ENCODE data around the gene SIX5.
"Not testable (repeated sequence)": the region's sequence is repeated elsewhere in the genome, so short reads cannot be mapped to it uniquely, and the experiment has no call there.

The SIX5 gene

GRCh38 chr19:45768984-45769782 is at the start of gene SIX5:
Gene SIX5, minus strand, starts transcription at chr19:45769252. Its CDS starts 408 bp downstream, at chr19:45768844.
- FAIRE-seq = peak; percentile 91

DNA sequence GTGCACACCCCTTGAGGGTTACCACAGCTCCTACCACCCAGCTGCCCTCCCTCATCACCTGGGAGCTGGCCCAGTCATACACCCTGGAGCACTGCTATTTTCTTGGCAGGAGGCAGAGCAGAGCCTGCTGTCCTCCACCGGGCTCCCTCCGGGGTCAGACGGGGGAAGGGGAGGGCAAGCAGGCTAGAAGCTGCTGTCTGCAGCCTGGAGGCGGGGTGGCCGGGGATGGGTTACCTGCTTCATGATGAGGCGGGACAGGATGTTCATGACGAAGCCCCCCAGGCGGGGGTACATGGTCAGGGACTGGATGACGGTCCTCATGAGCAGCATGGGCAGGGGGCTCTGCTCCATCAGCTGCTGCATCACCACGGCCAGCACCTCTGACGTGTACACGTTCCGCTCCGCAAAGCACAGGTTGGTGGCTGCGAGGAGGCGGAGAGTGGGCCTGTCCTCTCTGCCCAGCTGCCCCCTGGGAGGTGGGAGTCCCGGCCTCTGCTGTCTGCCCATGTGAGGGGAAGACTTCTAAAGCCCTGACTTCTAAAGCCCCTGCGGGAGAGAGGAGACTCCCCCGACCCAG is 48.8 kb upstream of the SIX5 start:
- FAIRE-seq = no peak

GRCh38 chr19:45817010-45817724 is 48.1 kb upstream of the SIX5 start:
- FAIRE-seq = peak; percentile 93

DNA sequence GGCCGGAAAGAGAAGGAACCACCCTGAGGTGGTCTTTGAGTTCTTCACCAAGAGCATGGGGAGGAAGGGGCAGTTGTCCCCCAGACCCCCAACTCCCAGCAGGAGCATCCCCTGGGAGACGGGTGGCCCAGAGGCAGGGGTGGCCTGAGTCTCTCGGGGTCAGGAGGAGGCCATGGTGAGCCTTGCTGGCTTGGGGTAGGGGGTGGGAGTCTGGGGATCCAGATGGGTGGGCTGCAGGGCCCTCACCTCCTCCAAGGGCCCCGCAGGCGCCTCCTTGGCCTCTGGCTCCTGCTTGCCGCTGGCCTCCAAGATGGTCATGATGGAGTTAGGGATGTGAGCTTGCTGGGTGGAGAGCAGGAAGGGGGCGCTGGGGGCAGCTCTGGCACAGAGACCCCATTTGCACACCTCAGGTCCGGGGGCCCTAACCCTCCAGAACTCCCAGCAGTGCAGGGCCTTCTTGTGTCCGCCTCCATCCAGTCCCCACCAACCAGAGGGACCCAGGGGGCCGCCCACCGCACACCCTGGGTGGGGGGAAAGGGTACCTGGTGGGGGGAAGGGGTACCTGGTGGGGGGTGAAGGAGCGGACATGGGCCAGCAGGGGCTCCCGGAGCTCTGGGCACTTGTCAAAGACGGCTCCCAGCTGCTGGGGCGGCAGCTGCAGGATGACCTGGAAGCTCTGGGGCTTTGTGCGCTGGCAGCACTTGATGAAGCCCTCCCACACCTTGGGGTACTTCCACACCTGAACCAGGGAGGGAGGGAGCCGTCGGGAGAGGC is 47.4 kb upstream of the SIX5 start:
- FAIRE-seq = no peak

DNA sequence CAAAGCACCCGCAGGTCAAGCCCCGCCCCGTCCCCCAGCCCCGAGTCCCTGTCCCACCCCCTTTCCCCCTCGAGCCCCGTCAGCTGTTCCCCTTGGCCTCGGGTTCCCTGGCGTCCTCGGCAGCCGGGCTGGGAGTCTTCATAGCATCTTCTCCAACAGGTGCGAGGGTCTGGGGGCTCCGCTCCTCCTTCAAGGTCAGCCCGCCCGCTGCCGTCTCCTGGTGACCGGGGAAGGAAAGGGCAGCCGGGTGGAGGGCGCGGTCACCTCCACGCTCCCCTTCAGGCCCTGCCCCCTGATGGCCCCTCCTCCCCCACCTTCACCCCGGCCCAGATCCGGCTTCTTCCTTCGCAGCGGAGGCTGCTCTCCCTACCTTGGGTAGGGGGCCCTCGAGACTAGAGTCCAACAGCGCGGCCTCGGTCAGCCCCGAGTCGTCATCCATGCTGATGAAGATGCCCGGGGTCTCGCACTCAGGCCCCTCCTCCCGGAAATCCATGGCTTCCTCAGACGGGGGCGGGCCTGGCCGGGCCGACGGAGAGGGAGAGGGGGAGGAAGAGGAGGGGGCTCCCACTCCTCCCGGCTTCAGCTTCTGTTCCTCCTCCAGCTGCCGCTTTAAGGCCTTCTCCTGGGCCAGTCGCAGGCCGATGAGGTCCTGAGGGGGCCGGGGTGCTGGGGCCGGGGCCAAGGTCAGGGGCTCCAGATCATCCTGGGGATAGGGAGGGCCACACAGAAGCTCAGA is 46.6 kb upstream of the SIX5 start:
- FAIRE-seq = no peak

DNA sequence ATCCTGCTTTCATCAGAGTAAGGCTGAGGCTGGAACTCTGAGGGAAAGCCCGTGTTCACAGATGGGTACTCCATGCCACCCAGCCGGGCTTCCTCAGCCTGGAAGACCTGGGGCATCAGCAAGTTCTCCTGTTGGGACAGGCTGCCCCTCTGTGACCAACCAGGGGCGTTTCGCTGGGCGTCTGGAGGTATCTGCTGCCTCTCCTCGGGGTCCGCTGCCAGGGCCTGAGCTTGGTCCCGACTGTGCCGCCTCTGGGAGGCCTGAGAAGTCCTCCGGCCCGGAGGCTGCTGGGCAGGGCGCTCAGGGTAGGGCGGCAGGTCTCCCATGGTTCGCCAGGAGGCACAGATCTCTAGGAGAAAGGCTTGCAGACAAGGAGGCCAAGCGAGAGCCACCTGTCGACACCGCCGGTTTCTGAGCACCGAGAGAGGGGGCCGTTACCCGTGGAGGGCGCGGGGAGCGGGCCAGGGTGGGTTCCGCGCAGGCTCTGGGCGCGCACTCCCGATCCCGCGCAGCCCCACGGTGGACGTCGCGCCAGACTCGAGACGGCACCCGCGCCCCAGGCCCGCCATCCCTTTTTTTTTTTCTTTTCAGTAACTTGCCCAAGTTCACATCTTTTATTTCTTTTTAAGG is 45.9 kb upstream of the SIX5 start, which contains the start of gene RSPH6A:
RSPH6A (minus strand) TSS at position 458 of the 630 bp plus-strand sequence; CDS start at position 326, 132 bp downstream.
- no peak for FAIRE-seq

- no peak for FAIRE-seq
Measured at GRCh38 chr19:45814166-45814780, 45.2 kb upstream of the SIX5 start.

- no peak for FAIRE-seq
Measured at GRCh38 chr19:45812297-45812696, 43.2 kb upstream of the SIX5 start.

GRCh38 chr19:45809643-45810159 is 40.6 kb upstream of the SIX5 start:
- FAIRE-seq = no peak

DNA sequence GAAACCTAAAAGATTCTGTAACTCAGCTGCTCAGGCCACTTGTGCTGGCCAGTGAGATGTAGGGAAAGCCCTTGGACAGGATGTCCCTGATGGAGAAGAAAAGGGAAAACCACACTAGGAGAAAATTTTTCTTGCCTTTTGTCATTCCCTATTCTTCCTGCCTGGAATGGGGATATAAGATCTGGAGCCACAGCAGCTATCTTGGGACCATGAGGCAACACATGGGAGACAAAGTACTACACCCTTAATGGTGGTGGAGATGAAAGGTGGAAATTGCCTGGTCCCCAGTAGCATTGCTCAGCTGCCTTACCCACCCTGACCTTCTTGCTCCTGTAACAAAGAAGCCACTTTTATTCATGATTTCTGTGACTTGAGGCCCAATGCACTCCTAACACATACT is 36.7 kb upstream of the SIX5 start:
- FAIRE-seq = no peak

DNA sequence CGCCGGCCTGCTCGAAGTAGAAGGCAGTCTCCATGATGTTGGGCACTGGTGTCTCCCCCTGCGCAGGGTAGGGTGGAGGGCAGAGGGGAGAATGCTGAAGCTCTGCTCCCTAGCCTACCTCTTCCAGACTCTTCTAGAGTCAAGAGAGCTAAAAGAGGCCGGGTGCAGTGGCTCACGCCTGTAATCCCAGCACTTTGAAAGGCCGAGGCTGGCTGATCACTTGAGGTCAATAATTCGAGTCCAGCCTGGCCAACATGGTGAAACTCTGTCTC is 35.8 kb upstream of the SIX5 start:
- no peak for FAIRE-seq

- FAIRE-seq = no peak
Measured at GRCh38 chr19:45804140-45804958, 35.3 kb upstream of the SIX5 start.

DNA sequence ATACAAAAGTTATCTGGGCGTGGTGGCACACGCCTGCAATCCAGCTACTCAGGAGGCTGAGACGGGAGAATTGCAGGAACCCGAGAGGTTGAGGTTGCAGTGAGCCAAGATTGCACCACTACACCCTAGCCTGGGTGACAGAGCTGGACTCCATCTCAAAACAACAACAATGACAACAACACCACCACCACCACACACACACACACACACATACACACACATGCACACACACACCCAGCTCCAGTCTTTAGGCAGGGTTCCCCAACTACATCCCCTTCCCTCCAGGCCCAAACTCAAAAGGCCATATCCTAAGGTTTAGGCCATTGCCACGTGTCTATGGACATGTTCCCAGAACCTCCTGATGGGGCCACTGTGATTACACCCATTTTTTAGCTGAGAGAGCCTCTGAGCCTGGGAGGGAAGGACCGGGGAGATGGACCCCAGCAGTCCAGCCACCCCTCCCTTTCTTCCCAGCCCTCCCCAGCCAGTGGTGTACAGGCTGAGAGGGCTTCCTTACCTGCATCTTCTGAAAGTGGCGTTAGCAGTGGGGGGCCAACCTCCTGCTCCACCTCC is 32.6 kb upstream of the SIX5 start:
- no peak for FAIRE-seq

GRCh38 chr19:45800070-45800553 is 31.1 kb upstream of the SIX5 start:
- no peak for FAIRE-seq

GRCh38 chr19:45799541-45799940 is 30.5 kb upstream of the SIX5 start:
- FAIRE-seq = not testable (repeated sequence)

- FAIRE-seq = peak; percentile 61
Measured at GRCh38 chr19:45798995-45799517, 30.0 kb upstream of the SIX5 start.

DNA sequence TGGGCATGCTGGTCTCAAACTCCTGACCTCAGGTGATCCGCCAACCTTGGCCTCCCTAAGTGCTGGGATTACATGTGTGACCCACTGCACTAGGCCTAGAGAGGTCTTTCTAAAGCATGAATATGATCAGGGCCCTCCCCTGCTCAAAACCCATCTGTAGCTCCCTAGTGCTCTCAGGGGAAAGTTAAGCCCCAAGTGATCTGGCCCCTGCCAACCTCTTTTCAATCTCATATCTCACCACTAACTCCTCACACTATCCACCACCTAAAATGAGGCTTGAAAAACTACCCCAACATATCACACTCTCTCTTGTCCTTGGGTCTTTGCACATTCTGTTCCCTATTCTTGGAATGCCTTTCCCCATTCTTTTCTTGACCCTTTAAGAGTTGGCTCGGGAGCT is 25.6 kb upstream of the SIX5 start:
- FAIRE-seq = no peak

DNA sequence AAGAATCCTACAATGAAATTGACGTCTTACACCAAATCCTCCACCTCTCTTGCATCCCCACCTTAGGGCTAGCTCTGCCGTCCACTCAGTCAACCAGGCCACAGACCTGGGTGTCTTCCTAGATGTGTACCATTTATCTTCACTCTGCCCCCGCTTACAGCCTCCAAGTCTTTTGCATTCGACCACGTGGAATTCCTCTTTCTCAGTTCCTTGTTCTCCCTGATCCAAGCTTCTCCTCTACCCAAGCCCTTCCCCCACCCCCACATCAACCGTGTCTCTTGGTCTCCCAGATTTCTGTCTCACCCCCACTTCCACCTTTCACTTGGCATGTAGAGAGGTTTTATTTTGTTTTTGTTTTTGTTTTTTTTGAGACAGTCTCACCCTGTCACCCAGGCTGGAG is 24.8 kb upstream of the SIX5 start:
- FAIRE-seq = no peak

- no peak for FAIRE-seq
Measured at GRCh38 chr19:45793178-45793564, 24.1 kb upstream of the SIX5 start.

All from TTC549 (cell line).